HK-2 (cell line): ENCODE results near the gene KCNK18.

Experiments
- DNase-seq: peaks from one replicate; pipeline ENCODE4 v3.0.0-alpha.2; 2018; ENCODE audit not compliant: unreplicated experiment

Gene KCNK18

DNA sequence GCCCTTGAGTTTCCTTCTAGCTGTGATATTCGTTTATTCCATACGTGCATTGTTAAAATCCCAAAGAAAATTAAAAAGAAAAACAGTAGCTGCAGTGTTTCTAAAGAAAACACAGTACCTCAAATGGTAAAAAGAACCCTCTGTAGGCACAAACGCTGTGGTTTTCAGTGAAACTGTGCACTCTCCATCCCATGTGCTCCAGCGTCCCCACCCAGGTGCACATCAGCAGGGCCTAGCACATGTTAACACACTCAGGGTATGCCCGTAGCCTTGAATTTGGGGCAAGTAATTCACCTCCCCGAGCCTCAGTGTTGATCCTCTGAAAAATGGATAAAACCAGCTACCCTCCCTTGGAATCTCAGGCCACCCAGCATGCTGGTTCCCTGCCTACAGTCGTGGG lies 53.1 kb downstream of the KCNK18 start:
- DNase-seq: no peak

DNA sequence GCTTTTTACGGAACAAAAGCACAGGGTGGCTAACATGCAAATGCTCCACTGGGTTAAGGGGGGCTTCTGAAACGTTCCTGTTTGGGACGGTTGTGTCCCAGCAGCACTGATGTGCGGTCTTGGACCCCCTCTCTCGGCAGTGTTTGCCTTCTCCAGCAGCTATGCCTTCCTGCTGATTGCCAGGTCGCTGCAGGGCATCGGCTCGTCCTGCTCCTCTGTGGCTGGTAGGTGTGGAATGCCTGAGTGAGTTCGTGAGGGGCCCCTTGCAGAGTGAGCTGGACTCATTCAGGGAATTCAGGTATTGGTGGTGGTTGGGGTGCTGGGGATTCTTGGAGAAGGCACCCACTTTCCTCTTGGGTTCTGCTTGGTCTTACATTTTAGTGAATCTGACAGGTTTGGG lies 56.6 kb downstream of the KCNK18 start:
- DNase-seq: no peak

DNA sequence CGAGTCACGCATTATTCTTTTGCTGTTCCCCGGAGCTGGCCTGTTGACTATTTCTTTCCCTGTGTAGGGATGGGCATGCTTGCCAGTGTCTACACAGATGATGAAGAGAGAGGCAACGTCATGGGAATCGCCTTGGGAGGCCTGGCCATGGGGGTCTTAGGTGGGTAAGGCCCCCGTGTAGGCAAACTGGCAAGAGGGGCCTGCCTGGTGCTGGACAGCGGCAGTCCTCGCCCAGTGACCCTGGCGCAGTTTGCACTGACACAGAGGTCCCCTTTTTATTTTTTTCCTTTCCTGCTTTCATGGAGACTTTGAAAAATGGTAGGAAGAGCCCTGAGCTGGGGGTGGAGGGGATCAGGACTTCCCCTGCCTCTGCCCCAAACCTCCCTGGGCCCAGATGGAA lies 57.0 kb downstream of the KCNK18 start:
- DNase-seq: no peak

DNA sequence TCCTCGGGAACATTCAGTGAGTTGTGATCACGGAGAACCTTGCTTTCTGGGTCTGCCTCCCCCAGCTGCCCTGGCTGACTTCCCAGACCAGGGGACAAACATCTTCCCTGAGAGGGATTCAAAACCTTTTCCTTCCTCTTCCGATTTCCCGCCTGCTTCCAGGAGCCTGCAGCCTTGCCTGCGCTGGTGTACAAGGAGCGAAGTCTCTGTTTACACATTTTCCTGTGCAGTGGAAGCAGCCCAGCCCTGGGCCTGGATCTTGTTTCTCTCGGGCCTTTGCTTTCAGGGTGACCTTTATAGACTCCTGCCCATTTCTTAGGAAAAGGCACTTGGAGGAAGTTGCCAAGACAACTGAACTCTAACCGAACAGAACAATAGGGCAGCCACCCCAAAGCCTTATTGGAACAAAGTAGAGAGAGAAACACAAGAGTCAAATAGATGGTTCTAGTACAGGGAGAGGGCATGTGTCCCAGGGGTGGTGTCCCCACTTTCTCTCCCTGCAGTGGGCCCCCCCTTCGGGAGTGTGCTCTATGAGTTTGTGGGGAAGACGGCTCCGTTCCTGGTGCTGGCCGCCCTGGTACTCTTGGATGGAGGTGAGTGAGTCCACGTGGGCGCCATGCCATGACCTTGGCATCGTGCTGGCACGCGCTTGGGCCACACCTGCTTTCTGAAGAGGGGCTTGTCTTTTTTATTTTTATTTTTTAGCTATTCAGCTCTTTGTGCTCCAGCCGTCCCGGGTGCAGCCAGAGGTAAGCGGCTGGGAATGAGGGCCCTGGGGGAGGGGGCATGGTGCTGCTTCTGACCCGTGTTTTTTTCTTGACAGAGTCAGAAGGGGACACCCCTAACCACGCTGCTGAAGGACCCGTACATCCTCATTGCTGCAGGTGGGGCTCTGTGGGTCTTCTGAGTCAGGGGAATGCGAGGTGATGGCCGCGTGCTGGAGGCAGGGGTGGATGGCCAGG lies 57.8 kb downstream of the KCNK18 start:
- DNase-seq: no peak

DNA sequence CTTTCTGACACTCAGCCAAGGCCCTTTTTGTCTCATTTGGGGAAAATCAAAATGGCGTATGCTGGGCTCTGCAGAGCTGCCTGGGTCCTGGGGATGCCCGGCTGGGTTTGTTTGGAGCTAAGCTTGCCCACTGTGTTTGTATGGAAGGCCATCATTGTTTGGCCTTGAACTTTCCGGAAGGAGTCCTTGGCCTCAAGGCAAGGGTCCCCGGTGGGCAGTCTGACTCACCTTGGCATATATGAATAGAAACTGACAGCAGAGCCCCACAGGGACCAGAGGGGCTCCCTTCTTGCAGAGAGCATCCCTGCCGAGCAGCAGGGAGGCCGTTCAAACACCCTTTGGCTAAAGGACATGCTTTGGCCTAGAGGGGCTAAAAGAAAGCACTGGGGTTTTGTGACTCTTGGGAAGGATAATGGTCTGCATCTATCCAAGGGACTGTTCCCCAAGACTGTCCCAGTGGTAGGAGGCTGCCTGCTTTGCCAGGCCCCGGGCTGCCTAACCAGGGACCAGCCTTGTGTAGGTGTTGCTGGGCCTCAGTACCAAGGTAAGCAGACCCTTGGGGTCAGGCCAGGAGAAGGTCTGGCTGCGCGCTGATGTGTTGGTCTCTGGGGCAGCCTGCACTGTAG lies 58.7 kb downstream of the KCNK18 start:
- no peak for DNase-seq

DNA sequence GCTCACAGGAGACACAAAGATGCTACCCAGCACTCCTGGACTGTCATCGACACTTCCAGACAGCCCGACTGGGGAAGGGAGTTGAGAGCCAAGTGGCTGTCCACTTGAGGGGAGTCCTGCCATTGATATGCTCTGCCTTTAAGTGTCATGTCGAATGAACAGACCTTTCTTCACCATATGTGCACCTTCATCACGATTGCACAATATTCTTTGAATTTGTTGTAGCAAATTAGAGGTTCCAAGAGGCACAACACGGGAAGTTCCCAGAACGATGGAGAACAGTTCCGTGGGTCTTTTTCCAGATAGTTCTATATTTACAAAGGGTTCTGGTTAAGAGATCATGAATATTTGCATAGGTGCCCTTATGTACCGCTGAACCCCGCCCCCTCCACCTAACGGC lies 59.6 kb downstream of the KCNK18 start:
- DNase-seq: no peak

DNA sequence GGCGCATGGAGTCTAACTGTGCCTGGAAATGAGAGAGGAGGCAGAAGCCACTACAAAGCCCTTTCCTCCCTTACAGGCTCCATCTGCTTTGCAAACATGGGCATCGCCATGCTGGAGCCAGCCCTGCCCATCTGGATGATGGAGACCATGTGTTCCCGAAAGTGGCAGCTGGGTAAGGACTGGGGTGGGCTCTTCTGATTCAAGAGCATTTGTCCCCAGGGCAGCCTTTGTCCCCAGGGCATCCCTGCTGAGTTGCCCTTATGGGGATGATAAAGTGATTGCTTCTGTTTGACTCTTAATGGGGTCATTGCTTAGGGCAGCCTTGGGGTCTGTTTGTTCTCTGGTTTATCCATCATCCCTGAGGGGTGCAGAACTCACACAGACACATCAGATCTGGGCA lies 60.4 kb downstream of the KCNK18 start:
- no peak for DNase-seq

DNA sequence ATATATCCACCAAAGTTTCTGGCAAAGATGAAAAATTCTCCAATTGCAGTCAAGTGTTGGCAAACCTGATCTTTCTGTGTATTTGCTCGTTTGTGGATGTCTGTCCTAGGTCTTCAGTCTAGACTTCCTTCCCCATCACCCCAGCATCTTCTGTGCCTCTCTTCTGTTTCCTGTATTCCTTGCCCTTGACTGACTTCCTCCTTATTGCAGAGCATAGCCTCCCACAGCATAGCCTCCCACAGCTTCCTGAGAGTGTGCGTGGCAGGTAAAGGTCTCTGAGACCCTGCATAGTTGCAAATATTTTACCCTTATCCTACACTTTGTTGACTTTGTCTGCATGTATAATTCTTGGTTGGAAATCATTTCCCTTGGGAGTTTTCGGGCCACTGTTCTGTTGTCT lies 62.0 kb downstream of the KCNK18 start:
- no peak for DNase-seq
